Activated naive CD8-positive, alpha-beta T cell treated with anti-CD3 and anti-CD28 coated beads, Interleukin-2, amount 10 ng/mL, durations not matched to agents 7 days and 5 days (primary cell): ENCODE results near the gene ACOT7. TPM values are rescaled to one million over a fixed set of nuclear protein-coding genes. Genes with fewer than 3 reads are reported as not detected.

Experiments
- ATAC-seq: fragments of 150-1000 bp; cut with Tn5 transposase; one replicate; pipeline ENCODE4 v1.10.0; 2021; ENCODE audit warnings: low read depth, moderate library complexity
- POLR2A ChIA-PET: fragments of 350-600 bp; sonication (Branson Sonifier 250); formaldehyde crosslinking; loops from one replicate; lab custom pipeline; 2021; ENCODE audit warnings: antibody characterized with exemption; lab: Charles Lee
- DNase-seq: peaks from one replicate; pipeline ENCODE4 v3.0.0; 2021
- H3K27ac Mint-ChIP-seq: one replicate; pipeline ENCODE4 v1.8.0; 2022; ENCODE audit warnings: mild to moderate bottlenecking, mixed read lengths
- H3K27me3 Mint-ChIP-seq: one replicate; pipeline ENCODE4 v1.8.0; 2022; ENCODE audit warnings: mild to moderate bottlenecking, moderate library complexity, mixed read lengths
- H3K36me3 Mint-ChIP-seq: one replicate; pipeline ENCODE4 v1.8.0; 2021; ENCODE audit warnings: mild to moderate bottlenecking, mixed read lengths
- H3K4me1 Mint-ChIP-seq: one replicate; pipeline ENCODE4 v1.8.0; 2021; ENCODE audit warnings: mixed read lengths
- H3K4me3 Mint-ChIP-seq: one replicate; pipeline ENCODE4 v1.8.0; 2022; ENCODE audit warnings: mild to moderate bottlenecking, moderate library complexity, mixed read lengths
- H3K9me3 Mint-ChIP-seq: one replicate; pipeline ENCODE4 v1.8.0; 2021; ENCODE audit warnings: mixed read lengths
- total RNA-seq, 2 experiments: library from RNA; stranded (reverse); gene quantifications; one replicate each; pipeline ENCODE4 v1.2.3, GENCODE V29; 2021

ACOT7 gene
- total RNA-seq, 2 experiments from 2014 or later, result 43.9 to 52.8 TPM

GRCh38 chr1:6359216-6360116 lies 34.1 kb downstream of the ACOT7 start:
- H3K36me3 Mint-ChIP-seq, result peaks cover 8% of the 10 kb centered on the region
- peak; percentile 79 for ATAC-seq
- H3K27ac Mint-ChIP-seq, result peak overlapping the region; percentile 98
- peak; percentile 73 for DNase-seq
- POLR2A ChIA-PET, result interaction anchor here (0.8 to 5.5 kb wide), 6 partner anchors 8 to 124 kb away, joined by 3 to 60 read pairs (median 4); partner anchors contain the start of genes ACOT7 and ICMT
- H3K9me3 Mint-ChIP-seq, result no peaks in the 10 kb centered on the region
- H3K27me3 Mint-ChIP-seq, result no peaks in the 10 kb centered on the region
- H3K4me3 Mint-ChIP-seq, result peak overlapping the region; percentile 85
- peaks cover 41% of the 10 kb centered on the region for H3K4me1 Mint-ChIP-seq

GRCh38 chr1:6358757-6359201 lies 34.8 kb downstream of the ACOT7 start:
- Mint-ChIP-seq H3K36me3 (peaks cover 6% of the 10 kb centered on the region), H3K27ac (peak overlapping the region; percentile 98), H3K9me3 (no peaks in the 10 kb centered on the region), H3K4me1 (peaks cover 38% of the 10 kb centered on the region), H3K27me3 (no peaks in the 10 kb centered on the region), H3K4me3 (peak overlapping the region; percentile 85)
- POLR2A ChIA-PET, result interaction anchor here (0.6 to 5.5 kb wide), 7 partner anchors 9 to 243 kb away, joined by 3 to 60 read pairs (median 3); partner anchors contain the start of genes ACOT7 and ICMT
- ATAC-seq, result peak; percentile 50
- peak; percentile 64 for DNase-seq

- Mint-ChIP-seq H3K27me3 (no peaks in the 10 kb centered on the region), H3K9me3 (no peaks in the 10 kb centered on the region), H3K36me3 (peaks cover 2% of the 10 kb centered on the region), H3K4me1 (peaks cover 33% of the 10 kb centered on the region), H3K27ac (peak overlapping the region; percentile 98), H3K4me3 (peak overlapping the region; percentile 85)
- DNase-seq (peak; percentile 52), ATAC-seq (no peak)
- POLR2A ChIA-PET, result interaction anchor here (0.6 to 5.5 kb wide), 7 partner anchors 9 to 244 kb away, joined by 3 to 60 read pairs (median 5); partner anchors contain the start of genes ACOT7 and ICMT
These were observed 35.4 kb downstream of the ACOT7 start for GRCh38 chr1:6358144-6358624.

GRCh38 chr1:6357243-6357936 lies 36.2 kb downstream of the ACOT7 start:
- Mint-ChIP-seq H3K27me3 (no peaks in the 10 kb centered on the region), H3K4me3 (no peak overlapping the region), H3K9me3 (no peaks in the 10 kb centered on the region), H3K4me1 (peaks cover 32% of the 10 kb centered on the region), H3K36me3 (peaks cover 2% of the 10 kb centered on the region), H3K27ac (peak overlapping the region; percentile 98)
- POLR2A ChIA-PET, result interaction anchor here (0.8 to 5.5 kb wide), 4 partner anchors 9 to 46 kb away, joined by 5 to 60 read pairs (median 26); partner anchors contain the start of gene ACOT7
- DNase-seq (no peak), ATAC-seq (no peak)

GRCh38 chr1:6355621-6356020 lies 37.9 kb downstream of the ACOT7 start:
- no peaks in the 10 kb centered on the region for H3K36me3 Mint-ChIP-seq
- H3K27ac Mint-ChIP-seq, result no peak overlapping the region
- POLR2A ChIA-PET, result no interaction called here
- no peak for ATAC-seq
- peaks cover 29% of the 10 kb centered on the region for H3K4me1 Mint-ChIP-seq
- no peak for DNase-seq
- H3K9me3 Mint-ChIP-seq, result no peaks in the 10 kb centered on the region
- H3K4me3 Mint-ChIP-seq, result no peak overlapping the region
- H3K27me3 Mint-ChIP-seq, result no peaks in the 10 kb centered on the region

- Mint-ChIP-seq H3K27ac (peak overlapping the region; percentile 56), H3K9me3 (no peaks in the 10 kb centered on the region), H3K4me3 (no peak overlapping the region), H3K36me3 (no peaks in the 10 kb centered on the region), H3K4me1 (peaks cover 24% of the 10 kb centered on the region), H3K27me3 (no peaks in the 10 kb centered on the region)
- ATAC-seq (no peak), DNase-seq (no peak)
- POLR2A ChIA-PET, result no interaction called here
These were observed 38.8 kb downstream of the ACOT7 start for GRCh38 chr1:6354659-6355317.

- H3K27me3 Mint-ChIP-seq, result no peaks in the 10 kb centered on the region
These were observed 39.5 kb downstream of the ACOT7 start for GRCh38 chr1:6353955-6354658.

GRCh38 chr1:6353619-6353954 lies 40.0 kb downstream of the ACOT7 start:
- no peaks in the 10 kb centered on the region for H3K36me3 Mint-ChIP-seq
- no peak overlapping the region for H3K4me3 Mint-ChIP-seq
- H3K27ac Mint-ChIP-seq, result no peak overlapping the region
- no peak for DNase-seq
- no peaks in the 10 kb centered on the region for H3K9me3 Mint-ChIP-seq
- ATAC-seq, result no peak
- H3K4me1 Mint-ChIP-seq, result peaks cover 23% of the 10 kb centered on the region
- POLR2A ChIA-PET, result no interaction called here
- H3K27me3 Mint-ChIP-seq, result no peaks in the 10 kb centered on the region

More at GRCh38 chr1:6353955-6354658, 39.5 kb downstream of the ACOT7 start:
- no peaks in the 10 kb centered on the region for H3K36me3 Mint-ChIP-seq
- H3K9me3 Mint-ChIP-seq, result no peaks in the 10 kb centered on the region
- H3K27ac Mint-ChIP-seq, result no peak overlapping the region
- peaks cover 24% of the 10 kb centered on the region for H3K4me1 Mint-ChIP-seq
- ATAC-seq (no peak), DNase-seq (no peak)
- no peak overlapping the region for H3K4me3 Mint-ChIP-seq
- POLR2A ChIA-PET, result no interaction called here

GRCh38 chr1:6352138-6352563 lies 41.4 kb downstream of the ACOT7 start:
- DNase-seq (no peak), ATAC-seq (no peak)
- Mint-ChIP-seq H3K4me3 (no peak overlapping the region), H3K27ac (peak overlapping the region; percentile 64), H3K27me3 (no peaks in the 10 kb centered on the region), H3K9me3 (no peaks in the 10 kb centered on the region), H3K36me3 (peaks cover 1% of the 10 kb centered on the region), H3K4me1 (peaks cover 26% of the 10 kb centered on the region)
- POLR2A ChIA-PET, result interaction anchor here (0.7 kb wide), 1 partner anchor 115 kb away, joined by 3 read pairs; no protein-coding TSS in a partner anchor

- H3K9me3 Mint-ChIP-seq, result no peaks in the 10 kb centered on the region
- H3K27me3 Mint-ChIP-seq, result no peaks in the 10 kb centered on the region
- peaks cover 26% of the 10 kb centered on the region for H3K4me1 Mint-ChIP-seq
- ATAC-seq (no peak), DNase-seq (no peak)
- peak overlapping the region; percentile 64 for H3K27ac Mint-ChIP-seq
- H3K36me3 Mint-ChIP-seq, result peaks cover 1% of the 10 kb centered on the region
- no peak overlapping the region for H3K4me3 Mint-ChIP-seq
- POLR2A ChIA-PET, result no interaction called here
These were observed 42.0 kb downstream of the ACOT7 start for GRCh38 chr1:6351480-6352137.

- Mint-ChIP-seq H3K4me3 (no peak overlapping the region), H3K27ac (peak overlapping the region; percentile 67), H3K27me3 (no peaks in the 10 kb centered on the region)
These were observed 43.0 kb downstream of the ACOT7 start for GRCh38 chr1:6350416-6351088.

More at GRCh38 chr1:6350416-6351088, 43.0 kb downstream of the ACOT7 start:
- DNase-seq (no peak), ATAC-seq (no peak)
- H3K36me3 Mint-ChIP-seq, result peaks cover 1% of the 10 kb centered on the region
- POLR2A ChIA-PET, result interaction anchor here (1.2 to 3.5 kb wide), 2 partner anchors 13 to 43 kb away, joined by 3 to 47 read pairs; partner anchors contain the start of gene ACOT7
- no peaks in the 10 kb centered on the region for H3K9me3 Mint-ChIP-seq
- H3K4me1 Mint-ChIP-seq, result peaks cover 26% of the 10 kb centered on the region
